Measurements from ENCODE around the gene LRRC56. TPM values are rescaled to one million over a fixed set of nuclear protein-coding genes. Genes with fewer than 3 reads are reported as not detected.

Gene LRRC56
- total and polyA plus RNA-seq, 9 of the 15 experiments (the other 6 are each of a cell fraction or from before 2014, with no cell fraction given) = 0.03 to 4.5 (median 1.0) TPM; not detected in 1

DNA sequence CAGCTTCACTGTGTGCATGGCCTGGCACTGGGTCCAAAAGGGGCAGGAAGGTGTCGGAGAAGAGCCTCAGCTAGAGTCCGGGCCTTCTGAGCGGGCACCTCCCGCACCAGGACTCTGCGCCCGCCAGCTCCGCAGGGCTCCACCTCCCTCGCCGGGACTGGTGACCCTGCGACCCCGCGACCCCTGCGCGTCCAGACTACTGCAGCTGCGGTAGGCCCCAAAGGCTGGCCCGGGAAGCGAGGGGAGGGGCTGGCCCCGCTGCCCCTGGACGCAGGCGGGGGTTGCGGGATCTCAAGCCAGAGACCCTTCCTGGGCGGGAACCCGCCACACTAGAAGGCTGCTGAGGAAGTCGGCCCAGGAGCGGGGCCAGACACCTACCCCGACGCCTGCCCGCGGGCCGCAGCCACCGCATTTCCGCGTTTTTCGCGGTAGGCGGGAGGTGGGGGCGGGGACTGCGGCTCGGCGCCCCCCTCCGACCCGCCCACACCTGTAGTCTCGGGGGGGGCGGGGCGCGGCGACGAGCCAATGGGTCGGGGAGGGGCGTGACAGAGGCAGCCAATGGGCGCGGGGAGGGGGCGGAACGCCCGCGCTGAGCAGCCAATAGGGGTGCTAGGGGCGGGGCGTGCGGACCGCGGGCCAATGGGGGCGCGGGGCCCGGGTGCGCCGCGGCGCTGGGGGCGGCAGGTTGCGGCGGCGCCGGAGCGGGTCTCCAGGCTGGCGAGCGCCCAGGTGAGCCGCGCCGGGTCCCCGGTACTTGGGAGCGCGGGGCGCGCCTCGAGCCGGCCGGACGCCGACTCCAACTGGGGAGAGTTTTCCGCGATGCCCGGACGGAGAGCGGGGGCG, 23.2 kb downstream of the LRRC56 start, which contains the start of the genes LMNTD2 and RASSF7 (continued):
- TF ChIP-seq, protein P1, sequence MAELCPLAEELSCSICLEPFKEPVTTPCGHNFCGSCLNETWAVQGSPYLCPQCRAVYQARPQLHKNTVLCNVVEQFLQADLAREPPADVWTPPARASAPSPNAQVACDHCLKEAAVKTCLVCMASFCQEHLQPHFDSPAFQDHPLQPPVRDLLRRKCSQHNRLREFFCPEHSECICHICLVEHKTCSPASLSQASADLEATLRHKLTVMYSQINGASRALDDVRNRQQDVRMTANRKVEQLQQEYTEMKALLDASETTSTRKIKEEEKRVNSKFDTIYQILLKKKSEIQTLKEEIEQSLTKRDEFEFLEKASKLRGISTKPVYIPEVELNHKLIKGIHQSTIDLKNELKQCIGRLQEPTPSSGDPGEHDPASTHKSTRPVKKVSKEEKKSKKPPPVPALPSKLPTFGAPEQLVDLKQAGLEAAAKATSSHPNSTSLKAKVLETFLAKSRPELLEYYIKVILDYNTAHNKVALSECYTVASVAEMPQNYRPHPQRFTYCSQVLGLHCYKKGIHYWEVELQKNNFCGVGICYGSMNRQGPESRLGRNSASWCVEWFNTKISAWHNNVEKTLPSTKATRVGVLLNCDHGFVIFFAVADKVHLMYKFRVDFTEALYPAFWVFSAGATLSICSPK (IDR thresholded peaks at IDR 0.05; ENCODE audit: borderline replicate concordance) = no peak
- TF ChIP-seq DNMT1 (IDR thresholded peaks at IDR 0.05) (no peak), HNRNPLL (IDR thresholded peaks at IDR 0.05; ENCODE audit: low read depth, low read length, poor library complexity, severe bottlenecking) (peak; percentile 76), THRAP3 (IDR thresholded peaks at IDR 0.05; ENCODE audit: borderline replicate concordance) (no peak), SNIP1 (IDR thresholded peaks at IDR 0.05; ENCODE audit: low read depth) (no peak), ZFX (CRISPR knock-in tag; IDR thresholded peaks at IDR 0.05) (peak; percentile 99), ZNF764 (CRISPR knock-in tag; IDR thresholded peaks at IDR 0.05; ENCODE audit: low read depth) (0 out of 2 replicates have a peak, but pooled peaks have one; percentile 27), ZNF76 (CRISPR knock-in tag; IDR thresholded peaks at IDR 0.05; ENCODE audit: borderline replicate concordance) (0 out of 2 replicates have a peak, but pooled peaks have one; percentile 29), PHTF2 (CRISPR knock-in tag; IDR thresholded peaks at IDR 0.05) (no peak), HDAC2 (IDR thresholded peaks at IDR 0.05) (0 out of 2 replicates have a peak, but pooled peaks have one; percentile 37), ARID2 (IDR thresholded peaks at IDR 0.05) (no peak), U2AF2 (optimal IDR thresholded peaks at IDR 0.05; ENCODE audit: low read depth, low read length) (no peak), MCM5 (IDR thresholded peaks at IDR 0.05; ENCODE audit: low read depth) (no peak), YBX1 (IDR thresholded peaks at IDR 0.05) (no peak), JUN (IDR thresholded peaks at IDR 0.05; ENCODE audit: borderline replicate concordance, low read depth, low read length) (no peak), JUN (CRISPR knock-in tag; IDR thresholded peaks at IDR 0.05; ENCODE audit: borderline replicate concordance) (no peak), NR2C2 (CRISPR knock-in tag; IDR thresholded peaks at IDR 0.05) (0 out of 2 replicates have a peak, but pooled peaks have one; percentile 18), NR2C2 (tag; IDR thresholded peaks at IDR 0.05) (peak; percentile 91), TEAD4 (IDR thresholded peaks at IDR 0.05; ENCODE audit: low read length) (no peak), TEAD4 (CRISPR knock-in tag; IDR thresholded peaks at IDR 0.05; ENCODE audit: borderline replicate concordance) (0 out of 2 replicates have a peak, but pooled peaks have one; percentile 14), ZNF41 (CRISPR knock-in tag; conservative IDR thresholded peaks at IDR 0.05) (no peak)
- TF ChIP-seq, protein P2, sequence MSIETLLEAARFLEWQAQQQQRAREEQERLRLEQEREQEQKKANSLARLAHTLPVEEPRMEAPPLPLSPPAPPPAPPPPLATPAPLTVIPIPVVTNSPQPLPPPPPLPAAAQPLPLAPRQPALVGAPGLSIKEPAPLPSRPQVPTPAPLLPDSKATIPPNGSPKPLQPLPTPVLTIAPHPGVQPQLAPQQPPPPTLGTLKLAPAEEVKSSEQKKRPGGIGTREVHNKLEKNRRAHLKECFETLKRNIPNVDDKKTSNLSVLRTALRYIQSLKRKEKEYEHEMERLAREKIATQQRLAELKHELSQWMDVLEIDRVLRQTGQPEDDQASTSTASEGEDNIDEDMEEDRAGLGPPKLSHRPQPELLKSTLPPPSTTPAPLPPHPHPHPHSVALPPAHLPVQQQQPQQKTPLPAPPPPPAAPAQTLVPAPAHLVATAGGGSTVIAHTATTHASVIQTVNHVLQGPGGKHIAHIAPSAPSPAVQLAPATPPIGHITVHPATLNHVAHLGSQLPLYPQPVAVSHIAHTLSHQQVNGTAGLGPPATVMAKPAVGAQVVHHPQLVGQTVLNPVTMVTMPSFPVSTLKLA (conservative IDR thresholded peaks at IDR 0.05) = peak in 1 of 2 experiments; percentile 41; a peak in 1 of 4 replicates
- TF ChIP-seq, protein P3, sequence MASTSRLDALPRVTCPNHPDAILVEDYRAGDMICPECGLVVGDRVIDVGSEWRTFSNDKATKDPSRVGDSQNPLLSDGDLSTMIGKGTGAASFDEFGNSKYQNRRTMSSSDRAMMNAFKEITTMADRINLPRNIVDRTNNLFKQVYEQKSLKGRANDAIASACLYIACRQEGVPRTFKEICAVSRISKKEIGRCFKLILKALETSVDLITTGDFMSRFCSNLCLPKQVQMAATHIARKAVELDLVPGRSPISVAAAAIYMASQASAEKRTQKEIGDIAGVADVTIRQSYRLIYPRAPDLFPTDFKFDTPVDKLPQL (IDR thresholded peaks at IDR 0.05; ENCODE audit: extremely low read depth, insufficient read length) = no peak
- TF ChIP-seq, protein P4, sequence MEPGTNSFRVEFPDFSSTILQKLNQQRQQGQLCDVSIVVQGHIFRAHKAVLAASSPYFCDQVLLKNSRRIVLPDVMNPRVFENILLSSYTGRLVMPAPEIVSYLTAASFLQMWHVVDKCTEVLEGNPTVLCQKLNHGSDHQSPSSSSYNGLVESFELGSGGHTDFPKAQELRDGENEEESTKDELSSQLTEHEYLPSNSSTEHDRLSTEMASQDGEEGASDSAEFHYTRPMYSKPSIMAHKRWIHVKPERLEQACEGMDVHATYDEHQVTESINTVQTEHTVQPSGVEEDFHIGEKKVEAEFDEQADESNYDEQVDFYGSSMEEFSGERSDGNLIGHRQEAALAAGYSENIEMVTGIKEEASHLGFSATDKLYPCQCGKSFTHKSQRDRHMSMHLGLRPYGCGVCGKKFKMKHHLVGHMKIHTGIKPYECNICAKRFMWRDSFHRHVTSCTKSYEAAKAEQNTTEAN (CRISPR knock-in tag; IDR thresholded peaks at IDR 0.05) = no peak
